ENCODE measurements around the gene FLNC. TPM values are rescaled to one million over a fixed set of nuclear protein-coding genes. Genes with fewer than 3 reads are reported as not detected.

Gene FLNC
- total RNA-seq, 3 donors from 2014 or later, result 0.16 to 0.33 (median 0.25) TPM

GRCh38 chr7:128888039-128888755 lies 58.0 kb downstream of the FLNC start:
- Mint-ChIP-seq H3K27me3 (ENCODE audit: low read depth) (peaks cover 28% of the 10 kb centered on the region), H3K4me1 (ENCODE audit: low read depth) (peaks cover 1% of the 10 kb centered on the region), H3K4me3 (no peak overlapping the region), H3K36me3 (ENCODE audit: insufficient read depth) (no peaks in the 10 kb centered on the region), H3K9me3 (no peaks in the 10 kb centered on the region)
- DNase-seq, result no peak
- no peak for ATAC-seq

DNA sequence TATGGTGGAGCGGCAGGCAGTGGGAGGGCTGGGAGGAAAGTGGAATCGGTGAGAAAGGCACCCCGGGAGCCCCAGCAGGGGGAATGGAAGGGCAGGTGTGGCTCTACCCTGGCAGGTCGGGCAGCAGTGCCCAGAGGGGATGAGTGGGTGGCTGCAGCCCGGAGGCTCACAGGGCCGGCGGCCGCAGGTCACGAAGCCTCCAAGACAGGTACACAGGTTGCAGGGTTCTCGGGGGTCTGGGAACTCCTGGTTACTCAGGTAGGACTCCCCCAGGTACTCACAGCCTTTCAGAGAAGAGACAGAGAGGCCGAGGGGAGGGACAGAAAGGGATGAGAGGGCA lies 58.5 kb downstream of the FLNC start:
- no peaks in the 10 kb centered on the region for H3K36me3 Mint-ChIP-seq (ENCODE audit: insufficient read depth)
- H3K4me1 Mint-ChIP-seq (ENCODE audit: low read depth), result no peaks in the 10 kb centered on the region
- H3K9me3 Mint-ChIP-seq, result no peaks in the 10 kb centered on the region
- ATAC-seq (no peak), DNase-seq (no peak)
- peaks cover 28% of the 10 kb centered on the region for H3K27me3 Mint-ChIP-seq (ENCODE audit: low read depth)
- H3K4me3 Mint-ChIP-seq, result no peak overlapping the region

GRCh38 chr7:128889121-128889520 lies 58.9 kb downstream of the FLNC start:
- H3K4me1 Mint-ChIP-seq (ENCODE audit: low read depth), result no peaks in the 10 kb centered on the region
- H3K27me3 Mint-ChIP-seq (ENCODE audit: low read depth), result peaks cover 28% of the 10 kb centered on the region
- ATAC-seq, result no peak
- H3K4me3 Mint-ChIP-seq, result no peak overlapping the region
- no peaks in the 10 kb centered on the region for H3K36me3 Mint-ChIP-seq (ENCODE audit: insufficient read depth)
- H3K9me3 Mint-ChIP-seq, result no peaks in the 10 kb centered on the region
- DNase-seq, result no peak

- no peak for DNase-seq
- no peaks in the 10 kb centered on the region for H3K9me3 Mint-ChIP-seq
- no peak overlapping the region for H3K4me3 Mint-ChIP-seq
- H3K36me3 Mint-ChIP-seq (ENCODE audit: insufficient read depth), result no peaks in the 10 kb centered on the region
- peaks cover 22% of the 10 kb centered on the region for H3K27me3 Mint-ChIP-seq (ENCODE audit: low read depth)
- ATAC-seq, result peak; percentile 20 to 42
- H3K4me1 Mint-ChIP-seq (ENCODE audit: low read depth), result no peaks in the 10 kb centered on the region
These were observed 60.3 kb downstream of the FLNC start for GRCh38 chr7:128890306-128891109.

GRCh38 chr7:128891110-128891941 lies 61.1 kb downstream of the FLNC start:
- peaks cover 20% of the 10 kb centered on the region for H3K27me3 Mint-ChIP-seq (ENCODE audit: low read depth)
- DNase-seq (no peak), ATAC-seq (peak; percentile 40 to 57)
- H3K9me3 Mint-ChIP-seq, result no peaks in the 10 kb centered on the region
- H3K4me1 Mint-ChIP-seq (ENCODE audit: low read depth), result no peaks in the 10 kb centered on the region
- peak overlapping the region; percentile 16 for H3K4me3 Mint-ChIP-seq
- no peaks in the 10 kb centered on the region for H3K36me3 Mint-ChIP-seq (ENCODE audit: insufficient read depth)

DNA sequence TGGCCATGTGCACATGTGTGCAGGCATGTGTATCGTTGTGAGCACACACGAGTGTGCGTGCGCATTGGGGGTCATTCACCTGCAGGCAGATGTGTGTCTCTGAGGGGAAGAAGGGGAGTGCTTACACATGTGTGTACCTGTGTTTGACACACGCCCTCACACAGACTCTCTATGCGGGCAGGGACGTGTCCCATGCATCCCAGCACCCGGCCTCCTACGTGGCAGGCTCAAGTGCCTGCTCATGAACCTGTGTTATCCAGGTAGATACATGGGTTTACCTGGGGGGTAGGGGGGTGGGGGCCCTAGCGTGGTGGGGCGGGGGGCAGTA lies 61.7 kb downstream of the FLNC start:
- Mint-ChIP-seq H3K36me3 (ENCODE audit: insufficient read depth) (no peaks in the 10 kb centered on the region), H3K9me3 (no peaks in the 10 kb centered on the region), H3K4me3 (peak overlapping the region; percentile 16), H3K4me1 (ENCODE audit: low read depth) (no peaks in the 10 kb centered on the region), H3K27me3 (ENCODE audit: low read depth) (peaks cover 20% of the 10 kb centered on the region)
- ATAC-seq (no peak), DNase-seq (no peak)

DNA sequence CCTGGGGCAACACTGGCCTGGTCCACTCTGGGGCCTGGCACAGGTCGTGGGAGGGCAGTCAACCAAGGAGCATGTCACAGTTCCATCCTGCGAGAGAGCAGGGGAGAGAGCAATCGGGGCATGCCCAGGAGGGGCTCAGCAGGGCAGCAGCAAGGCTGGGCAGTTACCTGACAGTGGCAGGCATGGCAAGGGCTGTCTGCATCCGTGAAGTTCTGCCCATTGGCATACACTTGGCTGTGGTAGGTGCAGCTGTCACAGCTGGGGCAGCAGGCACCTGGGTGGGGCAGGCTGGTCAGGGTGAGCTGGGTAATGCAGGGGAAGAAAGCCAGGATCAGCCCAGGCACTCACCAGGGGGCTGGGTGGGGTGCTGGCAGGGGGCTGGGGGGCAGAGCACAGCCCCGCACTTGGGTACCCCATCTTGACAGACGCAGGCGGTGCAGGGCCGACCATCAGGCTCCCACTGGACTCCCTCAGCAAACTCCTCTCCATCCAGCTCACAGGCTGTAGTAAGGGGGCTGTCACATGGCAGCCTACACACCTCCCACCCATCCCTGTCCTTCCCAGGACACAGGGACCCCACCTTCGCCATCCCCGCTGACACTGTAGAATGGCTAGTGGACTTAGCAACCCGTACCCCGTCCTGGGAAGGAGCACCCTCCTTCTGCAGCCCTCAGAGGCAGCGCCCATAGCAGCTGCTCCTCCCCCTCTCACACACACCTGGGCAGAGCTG lies 62.5 kb downstream of the FLNC start:
- ATAC-seq (no peak), DNase-seq (no peak)
- Mint-ChIP-seq H3K4me1 (ENCODE audit: low read depth) (no peaks in the 10 kb centered on the region), H3K36me3 (ENCODE audit: insufficient read depth) (no peaks in the 10 kb centered on the region), H3K4me3 (no peak overlapping the region), H3K9me3 (no peaks in the 10 kb centered on the region), H3K27me3 (ENCODE audit: low read depth) (peaks cover 20% of the 10 kb centered on the region)

DNA sequence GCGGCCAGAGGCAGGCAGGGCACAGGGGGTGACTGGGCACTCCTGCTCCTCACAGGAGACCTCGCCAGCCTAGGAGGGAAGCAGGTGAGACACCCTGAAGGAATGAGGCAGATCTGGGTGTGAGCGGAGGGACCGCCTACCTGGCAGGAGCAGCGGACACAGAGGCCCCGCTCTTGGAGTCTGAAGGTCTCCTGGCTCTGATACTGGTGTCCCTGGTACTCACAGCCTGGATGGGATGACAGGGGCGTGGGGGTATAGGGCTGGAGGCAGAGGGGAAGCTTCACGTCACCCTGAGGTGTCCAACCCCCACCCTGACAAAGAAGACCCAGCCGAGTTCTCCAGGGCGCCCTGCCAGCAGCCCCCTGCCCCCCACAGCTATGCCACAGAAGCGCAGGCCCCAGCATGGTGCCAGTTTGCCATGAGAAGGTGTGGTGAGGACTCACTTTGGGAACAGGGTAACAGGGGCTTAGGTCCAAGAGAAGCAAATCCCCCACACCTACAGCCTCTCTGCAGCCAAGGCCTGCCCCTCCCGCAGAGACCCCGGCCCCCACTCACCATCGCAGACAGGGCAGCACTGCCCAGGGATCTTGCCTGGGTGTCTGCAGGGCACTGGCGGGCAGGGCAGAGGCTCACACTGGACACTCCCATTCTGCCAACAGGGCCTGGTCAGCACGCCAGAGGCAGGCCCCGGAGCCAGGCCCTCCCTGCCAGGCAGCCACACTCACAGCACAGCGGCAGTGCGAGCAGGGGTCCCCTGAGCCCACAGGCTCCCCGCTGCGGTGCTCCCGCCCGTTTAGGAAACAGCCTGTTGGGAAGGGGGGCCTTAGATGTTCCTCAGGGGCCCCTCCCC lies 63.3 kb downstream of the FLNC start:
- ATAC-seq (no peak), DNase-seq (no peak)
- Mint-ChIP-seq H3K36me3 (ENCODE audit: insufficient read depth) (no peaks in the 10 kb centered on the region), H3K4me3 (no peak overlapping the region), H3K27me3 (ENCODE audit: low read depth) (peaks cover 20% of the 10 kb centered on the region), H3K9me3 (peaks cover 2% of the 10 kb centered on the region), H3K4me1 (ENCODE audit: low read depth) (no peaks in the 10 kb centered on the region)

DNA sequence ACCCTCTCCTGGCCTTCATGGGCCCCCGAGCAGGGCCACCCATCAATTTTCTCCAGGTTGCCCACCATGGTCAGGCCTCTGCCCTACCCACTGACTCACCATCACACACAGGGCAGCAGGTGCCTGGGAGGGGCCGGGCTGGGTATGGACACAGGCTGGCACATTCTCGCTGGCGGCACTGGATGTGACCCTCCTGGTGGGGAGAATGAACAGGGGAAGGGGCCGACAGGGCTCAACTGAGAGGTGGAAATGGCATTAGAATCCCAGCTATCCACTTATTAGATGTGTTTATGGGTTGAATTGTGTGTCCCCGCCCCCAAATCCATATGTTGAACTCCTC lies 63.9 kb downstream of the FLNC start:
- H3K36me3 Mint-ChIP-seq (ENCODE audit: insufficient read depth), result no peaks in the 10 kb centered on the region
- no peak for DNase-seq
- ATAC-seq, result no peak
- no peak overlapping the region for H3K4me3 Mint-ChIP-seq
- H3K4me1 Mint-ChIP-seq (ENCODE audit: low read depth), result no peaks in the 10 kb centered on the region
- peaks cover 20% of the 10 kb centered on the region for H3K27me3 Mint-ChIP-seq (ENCODE audit: low read depth)
- peaks cover 4% of the 10 kb centered on the region for H3K9me3 Mint-ChIP-seq

- no peak for ATAC-seq
These were observed 65.1 kb downstream of the FLNC start for GRCh38 chr7:128895320-128895719.

GRCh38 chr7:128899392-128899791 lies 69.2 kb downstream of the FLNC start:
- DNase-seq (no peak), ATAC-seq (no peak)
- peaks cover 11% of the 10 kb centered on the region for H3K27me3 Mint-ChIP-seq (ENCODE audit: low read depth)
- H3K4me1 Mint-ChIP-seq (ENCODE audit: low read depth), result no peaks in the 10 kb centered on the region
- peaks cover 4% of the 10 kb centered on the region for H3K9me3 Mint-ChIP-seq
- no peaks in the 10 kb centered on the region for H3K36me3 Mint-ChIP-seq (ENCODE audit: insufficient read depth)
- no peak overlapping the region for H3K4me3 Mint-ChIP-seq

More at GRCh38 chr7:128895320-128895719, 65.1 kb downstream of the FLNC start:
- Mint-ChIP-seq H3K27me3 (ENCODE audit: low read depth) (peaks cover 14% of the 10 kb centered on the region), H3K4me1 (ENCODE audit: low read depth) (no peaks in the 10 kb centered on the region), H3K9me3 (peaks cover 4% of the 10 kb centered on the region), H3K4me3 (no peak overlapping the region), H3K36me3 (ENCODE audit: insufficient read depth) (no peaks in the 10 kb centered on the region)
- DNase-seq, result no peak

DNA sequence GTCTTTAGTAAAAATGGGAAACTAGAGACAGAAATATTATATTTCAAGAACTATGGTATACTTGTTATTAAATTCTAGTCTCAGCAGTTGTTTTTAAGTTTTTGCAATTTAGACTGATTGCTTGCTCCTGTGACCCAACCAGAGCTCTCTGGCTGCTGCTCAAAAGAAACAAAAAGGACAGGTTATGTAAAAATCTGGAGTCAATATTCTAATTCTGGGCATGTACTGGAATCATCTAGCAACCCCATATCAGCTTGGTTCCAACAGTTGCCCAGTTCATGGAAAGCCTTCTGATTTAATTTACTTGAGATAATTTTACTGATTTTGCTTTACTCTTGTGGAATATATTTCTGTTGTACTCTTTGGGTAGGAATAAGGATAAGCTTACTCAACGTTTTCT lies 70.0 kb downstream of the FLNC start:
- Mint-ChIP-seq H3K9me3 (peaks cover 4% of the 10 kb centered on the region), H3K4me3 (no peak overlapping the region), H3K27me3 (ENCODE audit: low read depth) (peaks cover 15% of the 10 kb centered on the region), H3K4me1 (ENCODE audit: low read depth) (no peaks in the 10 kb centered on the region), H3K36me3 (ENCODE audit: insufficient read depth) (no peaks in the 10 kb centered on the region)
- DNase-seq, result no peak
- ATAC-seq, result no peak

- ATAC-seq, result no peak
- DNase-seq, result no peak
- H3K4me1 Mint-ChIP-seq (ENCODE audit: low read depth), result no peaks in the 10 kb centered on the region
- peaks cover 4% of the 10 kb centered on the region for H3K9me3 Mint-ChIP-seq
- peaks cover 30% of the 10 kb centered on the region for H3K27me3 Mint-ChIP-seq (ENCODE audit: low read depth)
- H3K36me3 Mint-ChIP-seq (ENCODE audit: insufficient read depth), result no peaks in the 10 kb centered on the region
- H3K4me3 Mint-ChIP-seq, result no peak overlapping the region
These were observed 72.8 kb downstream of the FLNC start for GRCh38 chr7:128902761-128903585.
